Measurements from ENCODE around the gene MBD5.

Gene MBD5

DNA sequence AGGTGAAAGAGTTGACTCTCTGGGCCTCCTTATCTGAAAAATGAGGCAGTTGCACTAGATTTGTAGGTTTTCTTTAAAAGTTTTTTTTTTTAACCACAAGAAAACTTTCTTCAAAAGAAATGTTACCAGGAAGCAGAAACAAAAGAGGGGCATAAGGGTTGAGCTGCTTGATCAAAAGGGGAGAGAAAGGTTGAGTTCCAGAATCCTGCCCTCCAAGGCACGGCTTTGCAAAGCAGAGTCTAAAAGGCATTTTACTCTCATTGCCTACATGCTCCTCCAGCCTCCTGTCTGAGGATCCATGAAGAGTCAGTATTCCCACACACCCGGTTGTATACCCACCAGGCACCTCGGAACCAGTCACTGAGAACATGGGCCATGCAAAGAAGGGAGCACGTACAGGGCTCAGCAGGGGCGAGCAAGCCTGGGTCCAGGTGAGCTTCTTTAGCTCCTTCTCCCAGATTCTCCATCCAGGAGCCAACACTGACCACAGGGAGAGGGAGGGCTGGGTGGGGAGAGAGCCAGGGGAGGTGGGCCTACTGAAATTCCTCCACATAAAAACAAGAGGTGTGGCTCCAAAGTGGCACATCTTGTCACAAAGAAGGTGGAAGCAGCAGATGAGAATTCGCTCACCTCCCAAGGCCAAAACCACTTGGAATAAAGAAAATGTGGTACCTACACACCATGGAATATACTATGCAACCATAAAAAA, 507.6 kb downstream of the MBD5 start:
- H3K9ac ChIP-seq (ENCODE audit: low read depth, low read length) = no peak overlapping the region
- H3K9me3 ChIP-seq (ENCODE audit: control insufficient read depth, insufficient read depth, low read length) = no peaks in the 10 kb centered on the region
- H3K4me1 ChIP-seq (ENCODE audit: control insufficient read depth, insufficient read depth, low read length) = peaks cover under 1% of the 10 kb centered on the region
- H3K27me3 ChIP-seq (ENCODE audit: control insufficient read depth, insufficient read depth, low read length) = no peaks in the 10 kb centered on the region
- no peak overlapping the region for H3K27ac ChIP-seq (ENCODE audit: low read depth, low read length)
- H3K4me3 ChIP-seq (ENCODE audit: low read depth, low read length) = no peak overlapping the region
- no peaks in the 10 kb centered on the region for H3K36me3 ChIP-seq (ENCODE audit: control insufficient read depth, insufficient read depth, low read length)

DNA sequence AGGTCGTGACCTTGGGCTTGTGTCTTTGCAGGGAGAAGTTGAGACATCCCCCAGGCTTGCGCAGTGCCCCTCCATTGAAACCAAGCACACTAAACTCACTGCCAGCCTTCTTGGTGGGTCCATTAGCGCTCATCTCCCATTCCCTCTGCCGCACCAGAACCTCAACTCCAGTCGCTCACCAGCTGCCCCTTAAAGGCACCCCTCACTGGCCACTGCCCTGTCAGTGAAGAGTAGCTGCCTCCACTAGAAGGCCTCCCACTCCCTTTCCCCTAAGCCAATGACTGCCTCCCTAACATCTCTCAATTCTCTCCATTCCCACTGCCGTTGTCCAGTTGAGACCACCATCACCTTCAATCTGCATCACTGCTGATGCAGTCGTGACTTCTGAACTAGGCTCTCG, 508.9 kb downstream of the MBD5 start:
- Histone ChIP-seq H3K27ac (ENCODE audit: low read depth, low read length) (no peak overlapping the region), H3K9me3 (ENCODE audit: control insufficient read depth, insufficient read depth, low read length) (no peaks in the 10 kb centered on the region), H3K4me1 (ENCODE audit: control insufficient read depth, insufficient read depth, low read length) (peaks cover 7% of the 10 kb centered on the region), H3K36me3 (ENCODE audit: control insufficient read depth, insufficient read depth, low read length) (no peaks in the 10 kb centered on the region), H3K9ac (ENCODE audit: low read depth, low read length) (no peak overlapping the region), H3K27me3 (ENCODE audit: control insufficient read depth, insufficient read depth, low read length) (no peaks in the 10 kb centered on the region), H3K4me3 (ENCODE audit: low read depth, low read length) (no peak overlapping the region)

DNA sequence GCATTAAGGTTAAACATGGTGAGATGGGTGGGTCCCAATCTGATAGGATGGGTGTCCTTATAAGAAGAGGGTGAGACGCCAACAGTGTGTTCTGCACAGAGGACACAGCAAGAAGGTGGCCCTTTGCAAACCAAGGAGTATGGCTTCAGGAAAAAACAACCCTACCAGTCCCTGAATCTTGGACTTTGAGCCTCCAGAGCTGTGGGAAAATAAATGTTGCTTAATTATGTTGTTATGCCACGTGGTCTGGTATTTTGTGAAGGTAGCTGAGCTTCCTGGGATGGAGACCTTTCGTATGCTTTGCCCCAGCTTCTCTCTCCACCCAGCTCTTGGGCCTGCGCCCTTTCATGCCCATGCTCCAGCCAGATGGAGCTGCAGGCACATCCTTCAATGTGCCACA, 509.5 kb downstream of the MBD5 start:
- Histone ChIP-seq H3K27ac (ENCODE audit: low read depth, low read length) (no peak overlapping the region), H3K9me3 (ENCODE audit: control insufficient read depth, insufficient read depth, low read length) (no peaks in the 10 kb centered on the region), H3K9ac (ENCODE audit: low read depth, low read length) (no peak overlapping the region), H3K4me3 (ENCODE audit: low read depth, low read length) (no peak overlapping the region), H3K36me3 (ENCODE audit: control insufficient read depth, insufficient read depth, low read length) (no peaks in the 10 kb centered on the region), H3K4me1 (ENCODE audit: control insufficient read depth, insufficient read depth, low read length) (peaks cover 7% of the 10 kb centered on the region), H3K27me3 (ENCODE audit: control insufficient read depth, insufficient read depth, low read length) (no peaks in the 10 kb centered on the region)

DNA sequence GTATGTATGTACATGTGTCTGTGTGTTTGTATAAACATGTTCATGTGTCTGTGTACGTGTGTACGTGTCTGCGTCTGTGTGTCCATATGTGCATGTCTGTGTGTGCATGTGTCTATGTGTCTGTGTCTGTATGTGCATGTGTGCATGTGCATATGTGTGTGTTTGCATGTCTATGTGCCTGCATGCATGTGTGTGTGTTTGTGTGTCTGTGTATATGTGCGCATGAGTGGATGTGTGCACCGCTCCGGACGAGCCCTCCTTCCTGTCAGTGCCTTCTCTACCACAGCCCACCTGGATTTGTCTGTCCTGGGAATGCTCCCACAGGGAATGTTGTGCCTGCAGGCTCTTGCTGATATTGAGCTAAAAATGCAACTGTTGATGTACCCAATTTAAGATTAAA, 510.3 kb downstream of the MBD5 start:
- no peak overlapping the region for H3K27ac ChIP-seq (ENCODE audit: low read depth, low read length)
- H3K9ac ChIP-seq (ENCODE audit: low read depth, low read length) = no peak overlapping the region
- H3K4me3 ChIP-seq (ENCODE audit: low read depth, low read length) = no peak overlapping the region
- H3K27me3 ChIP-seq (ENCODE audit: control insufficient read depth, insufficient read depth, low read length) = no peaks in the 10 kb centered on the region
- H3K36me3 ChIP-seq (ENCODE audit: control insufficient read depth, insufficient read depth, low read length) = no peaks in the 10 kb centered on the region
- peaks cover 7% of the 10 kb centered on the region for H3K4me1 ChIP-seq (ENCODE audit: control insufficient read depth, insufficient read depth, low read length)
- H3K9me3 ChIP-seq (ENCODE audit: control insufficient read depth, insufficient read depth, low read length) = no peaks in the 10 kb centered on the region

DNA sequence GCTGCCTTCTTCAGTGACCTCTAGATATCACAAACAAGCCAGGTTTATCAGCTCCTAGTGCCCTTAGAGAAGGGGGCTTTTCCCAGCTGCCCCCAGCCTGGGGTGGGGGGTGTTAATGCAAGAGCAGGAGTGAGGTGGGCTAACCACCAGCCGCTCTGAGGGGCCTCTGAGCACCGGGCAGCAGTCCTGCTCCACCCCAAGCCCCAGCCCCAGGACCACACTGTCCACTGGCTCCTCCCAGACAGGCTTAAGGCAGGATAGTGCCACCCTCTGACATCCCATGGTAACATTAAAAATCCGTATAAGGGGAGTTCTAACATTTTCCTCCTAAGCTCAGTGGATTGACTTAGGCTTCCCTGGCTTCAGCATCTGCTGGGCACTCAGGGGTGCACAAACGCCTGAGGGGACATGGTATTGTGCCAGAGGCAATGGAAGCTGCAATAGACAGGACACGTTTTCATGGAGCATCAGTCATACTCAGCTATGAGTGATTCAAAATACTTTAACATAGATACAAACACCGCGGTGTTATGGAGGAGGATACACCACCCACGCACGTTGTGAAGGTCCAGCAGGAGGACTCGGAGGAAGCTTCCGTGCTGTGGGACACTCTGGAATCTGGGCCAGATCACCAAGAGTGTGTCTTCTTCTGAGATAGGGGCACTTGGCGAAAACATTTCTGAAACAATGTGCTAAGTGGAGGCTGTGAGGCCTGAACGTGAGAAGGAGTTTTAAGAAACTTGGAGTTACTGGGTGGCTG, 511.0 kb downstream of the MBD5 start:
- no peak overlapping the region for H3K4me3 ChIP-seq (ENCODE audit: low read depth, low read length)
- no peaks in the 10 kb centered on the region for H3K27me3 ChIP-seq (ENCODE audit: control insufficient read depth, insufficient read depth, low read length)
- no peaks in the 10 kb centered on the region for H3K9me3 ChIP-seq (ENCODE audit: control insufficient read depth, insufficient read depth, low read length)
- peaks cover 7% of the 10 kb centered on the region for H3K4me1 ChIP-seq (ENCODE audit: control insufficient read depth, insufficient read depth, low read length)
- no peak overlapping the region for H3K9ac ChIP-seq (ENCODE audit: low read depth, low read length)
- H3K36me3 ChIP-seq (ENCODE audit: control insufficient read depth, insufficient read depth, low read length) = no peaks in the 10 kb centered on the region
- no peak overlapping the region for H3K27ac ChIP-seq (ENCODE audit: low read depth, low read length)

DNA sequence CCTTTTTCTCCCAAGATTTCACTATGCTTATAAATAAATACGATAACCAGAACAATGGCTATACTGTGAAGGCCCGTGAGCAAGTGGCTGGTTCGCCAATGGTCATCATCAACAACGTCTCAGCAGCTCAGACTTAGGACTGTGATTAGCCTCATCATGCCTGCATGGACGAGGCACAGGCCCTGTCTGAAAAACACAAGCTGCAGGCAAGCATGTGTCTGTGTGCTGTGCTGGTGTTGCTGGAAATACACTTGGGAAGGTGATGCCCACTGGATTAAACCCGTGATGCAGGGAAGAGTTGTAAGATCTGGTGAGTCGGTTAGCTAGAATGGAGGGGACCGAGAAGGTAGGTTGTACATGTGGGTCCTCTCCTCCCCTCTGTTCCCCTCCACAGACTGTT, 512.1 kb downstream of the MBD5 start:
- Histone ChIP-seq H3K36me3 (ENCODE audit: control insufficient read depth, insufficient read depth, low read length) (no peaks in the 10 kb centered on the region), H3K9ac (ENCODE audit: low read depth, low read length) (no peak overlapping the region), H3K9me3 (ENCODE audit: control insufficient read depth, insufficient read depth, low read length) (no peaks in the 10 kb centered on the region), H3K4me3 (ENCODE audit: low read depth, low read length) (no peak overlapping the region), H3K27ac (ENCODE audit: low read depth, low read length) (no peak overlapping the region), H3K4me1 (ENCODE audit: control insufficient read depth, insufficient read depth, low read length) (peaks cover 7% of the 10 kb centered on the region), H3K27me3 (ENCODE audit: control insufficient read depth, insufficient read depth, low read length) (no peaks in the 10 kb centered on the region)

DNA sequence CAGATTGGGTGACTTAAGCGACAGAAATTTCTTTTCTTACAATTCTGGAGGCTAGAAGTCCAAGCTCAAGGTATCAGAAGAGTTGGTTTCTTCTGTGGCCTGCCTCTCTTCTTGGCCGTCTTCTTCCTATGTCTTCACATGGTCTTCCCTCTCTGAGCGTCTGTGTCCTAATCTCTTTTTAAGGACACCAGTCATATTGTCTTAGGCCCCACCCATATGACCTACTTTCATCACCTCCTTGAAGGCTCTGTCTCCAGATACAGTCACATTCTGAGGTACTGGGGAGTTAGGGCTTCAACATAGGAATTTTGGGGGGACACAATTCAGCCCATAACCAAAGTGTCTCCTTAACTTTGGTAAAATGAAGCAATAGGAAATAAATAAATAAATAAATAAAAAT, 512.8 kb downstream of the MBD5 start:
- H3K36me3 ChIP-seq (ENCODE audit: control insufficient read depth, insufficient read depth, low read length) = no peaks in the 10 kb centered on the region
- no peaks in the 10 kb centered on the region for H3K9me3 ChIP-seq (ENCODE audit: control insufficient read depth, insufficient read depth, low read length)
- H3K27ac ChIP-seq (ENCODE audit: low read depth, low read length) = no peak overlapping the region
- no peaks in the 10 kb centered on the region for H3K27me3 ChIP-seq (ENCODE audit: control insufficient read depth, insufficient read depth, low read length)
- H3K4me3 ChIP-seq (ENCODE audit: low read depth, low read length) = no peak overlapping the region
- H3K9ac ChIP-seq (ENCODE audit: low read depth, low read length) = no peak overlapping the region
- peaks cover 7% of the 10 kb centered on the region for H3K4me1 ChIP-seq (ENCODE audit: control insufficient read depth, insufficient read depth, low read length)

DNA sequence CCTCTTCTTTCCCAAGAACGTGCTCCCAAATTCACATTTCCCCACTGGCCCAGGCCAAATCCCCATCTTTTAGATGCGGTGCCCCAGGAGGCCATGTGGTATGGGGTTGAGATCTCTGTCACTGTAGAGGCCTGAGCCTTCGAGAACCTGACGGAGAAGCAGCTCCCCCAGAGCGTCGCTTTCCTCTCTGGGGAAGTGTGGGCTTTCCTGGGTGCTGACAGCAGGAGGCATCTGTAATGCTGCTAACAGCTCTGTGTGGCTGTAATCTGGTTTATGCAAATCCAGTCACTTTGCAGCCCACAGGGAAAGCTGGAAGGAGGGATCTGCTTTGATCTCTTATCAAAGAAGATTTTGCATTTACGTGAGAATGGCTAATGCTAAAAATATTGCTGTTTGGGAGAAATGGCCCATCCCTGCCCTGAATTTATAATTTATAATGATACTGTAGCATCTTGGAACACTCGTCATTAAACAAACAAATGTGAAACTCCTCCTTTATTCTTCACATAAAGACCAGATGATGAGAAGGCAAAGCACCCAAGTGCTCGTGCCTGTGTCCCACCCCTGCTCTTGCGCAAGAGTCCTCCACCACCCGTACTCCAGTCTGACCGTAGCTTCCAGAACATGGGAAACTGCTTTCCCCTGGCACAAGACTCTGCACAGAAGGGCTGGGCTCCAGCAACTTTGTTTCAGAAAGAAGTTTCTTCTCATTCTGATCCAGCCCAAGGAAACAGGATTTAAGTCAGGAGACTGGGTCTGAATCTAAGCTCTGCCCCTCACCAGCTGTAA, 513.7 kb downstream of the MBD5 start:
- Histone ChIP-seq H3K4me1 (ENCODE audit: control insufficient read depth, insufficient read depth, low read length) (peaks cover 7% of the 10 kb centered on the region), H3K36me3 (ENCODE audit: control insufficient read depth, insufficient read depth, low read length) (no peaks in the 10 kb centered on the region), H3K9me3 (ENCODE audit: control insufficient read depth, insufficient read depth, low read length) (no peaks in the 10 kb centered on the region), H3K4me3 (ENCODE audit: low read depth, low read length) (no peak overlapping the region), H3K27ac (ENCODE audit: low read depth, low read length) (no peak overlapping the region), H3K27me3 (ENCODE audit: control insufficient read depth, insufficient read depth, low read length) (no peaks in the 10 kb centered on the region), H3K9ac (ENCODE audit: low read depth, low read length) (no peak overlapping the region)

DNA sequence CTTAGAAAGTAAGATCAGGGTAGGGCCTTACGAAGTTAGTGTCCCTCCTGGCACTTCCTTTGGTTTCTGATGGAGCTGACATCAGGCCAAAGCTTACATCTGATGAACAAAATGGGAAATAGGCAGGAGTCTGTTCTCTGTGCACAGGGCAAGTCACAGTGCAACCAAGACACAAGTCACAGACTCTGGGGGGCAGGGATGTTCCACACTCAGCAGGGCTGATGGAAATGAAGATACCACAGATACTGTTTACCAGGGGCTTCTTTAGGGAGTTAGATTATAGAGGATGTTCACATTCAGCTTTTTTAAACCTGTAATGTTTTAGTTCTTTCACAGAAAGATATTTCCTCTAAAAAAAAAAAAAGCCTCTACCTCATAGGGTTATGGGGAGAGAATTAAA, 517.5 kb downstream of the MBD5 start:
- Histone ChIP-seq H3K27me3 (ENCODE audit: control insufficient read depth, insufficient read depth, low read length) (no peaks in the 10 kb centered on the region), H3K4me3 (ENCODE audit: low read depth, low read length) (no peak overlapping the region), H3K4me1 (ENCODE audit: control insufficient read depth, insufficient read depth, low read length) (peaks cover 7% of the 10 kb centered on the region), H3K27ac (ENCODE audit: low read depth, low read length) (no peak overlapping the region), H3K9ac (ENCODE audit: low read depth, low read length) (no peak overlapping the region), H3K9me3 (ENCODE audit: control insufficient read depth, insufficient read depth, low read length) (no peaks in the 10 kb centered on the region), H3K36me3 (ENCODE audit: control insufficient read depth, insufficient read depth, low read length) (no peaks in the 10 kb centered on the region)

DNA sequence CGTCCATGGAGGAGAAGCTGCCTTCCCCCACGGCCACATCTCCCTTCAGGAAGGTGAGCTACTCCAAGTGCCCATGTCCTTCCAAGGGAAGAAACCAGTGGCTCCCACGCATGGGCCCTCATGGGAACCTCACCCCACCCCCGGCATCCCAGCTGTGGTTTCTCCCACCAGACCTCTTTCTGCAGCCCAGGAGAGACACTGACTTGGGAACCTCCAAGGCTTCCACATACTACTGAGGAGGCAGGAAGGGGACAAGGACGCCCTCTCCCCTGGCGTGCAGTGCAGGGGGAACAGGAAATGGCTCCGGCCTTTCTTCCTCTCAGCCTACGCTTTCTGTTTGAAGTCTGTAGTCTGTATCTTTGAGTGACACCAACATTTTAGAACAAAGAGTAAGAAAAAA, 519.1 kb downstream of the MBD5 start:
- H3K4me1 ChIP-seq (ENCODE audit: control insufficient read depth, insufficient read depth, low read length) = no peaks in the 10 kb centered on the region
- no peak overlapping the region for H3K9ac ChIP-seq (ENCODE audit: low read depth, low read length)
- H3K36me3 ChIP-seq (ENCODE audit: control insufficient read depth, insufficient read depth, low read length) = no peaks in the 10 kb centered on the region
- H3K27me3 ChIP-seq (ENCODE audit: control insufficient read depth, insufficient read depth, low read length) = no peaks in the 10 kb centered on the region
- H3K27ac ChIP-seq (ENCODE audit: low read depth, low read length) = no peak overlapping the region
- H3K9me3 ChIP-seq (ENCODE audit: control insufficient read depth, insufficient read depth, low read length) = no peaks in the 10 kb centered on the region
- no peak overlapping the region for H3K4me3 ChIP-seq (ENCODE audit: low read depth, low read length)

DNA sequence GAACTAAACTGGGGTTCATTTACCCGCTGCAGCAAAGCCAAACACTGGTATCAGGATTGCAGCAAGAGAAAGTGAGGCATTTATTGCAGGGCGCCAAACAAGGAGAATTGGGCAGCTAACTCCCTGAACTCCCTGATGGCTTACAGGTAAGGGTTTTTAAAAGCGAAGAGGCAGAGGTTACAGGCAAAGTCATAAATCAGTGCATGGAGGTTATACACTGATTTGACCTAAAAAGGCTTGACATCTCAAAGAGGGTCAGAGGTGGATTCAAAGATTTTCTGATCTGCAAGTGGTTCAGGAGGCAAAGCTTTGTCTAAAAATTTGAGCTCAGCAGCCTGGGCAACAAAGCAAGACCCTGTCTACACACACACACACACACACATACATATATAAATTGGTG, 520.9 kb downstream of the MBD5 start:
- Histone ChIP-seq H3K27ac (ENCODE audit: low read depth, low read length) (no peak overlapping the region), H3K9ac (ENCODE audit: low read depth, low read length) (no peak overlapping the region), H3K4me3 (ENCODE audit: low read depth, low read length) (no peak overlapping the region), H3K36me3 (ENCODE audit: control insufficient read depth, insufficient read depth, low read length) (no peaks in the 10 kb centered on the region), H3K4me1 (ENCODE audit: control insufficient read depth, insufficient read depth, low read length) (no peaks in the 10 kb centered on the region), H3K9me3 (ENCODE audit: control insufficient read depth, insufficient read depth, low read length) (no peaks in the 10 kb centered on the region), H3K27me3 (ENCODE audit: control insufficient read depth, insufficient read depth, low read length) (no peaks in the 10 kb centered on the region)
